ENCODE measurements around the gene NELFB. TPM values are rescaled to one million over a fixed set of nuclear protein-coding genes. Genes with fewer than 3 reads are reported as not detected.

The NELFB gene
- total RNA-seq, 1 experiment from 2014 or later, result 17.8 TPM

- Histone ChIP-seq H3K9ac (ENCODE audit: low read length) (no peak overlapping the region), H3K79me2 (ENCODE audit: low read length) (no peaks in the 10 kb centered on the region), H3K9me2 (replicated peaks; ENCODE audit: insufficient read depth, low read length) (no peaks in the 10 kb centered on the region), H3K9me3 (ENCODE audit: low read length) (no peaks in the 10 kb centered on the region), H3K27me3 (ENCODE audit: low read length) (no peaks in the 10 kb centered on the region), H3K36me3 (ENCODE audit: insufficient read depth, low read length) (no peaks in the 10 kb centered on the region), H2AFZ (ENCODE audit: low read length) (peak overlapping the region; percentile 36; the same call in 1 of the 2 replicates), H3K4me3 (ENCODE audit: low read length) (no peak overlapping the region), H3K4me2 (ENCODE audit: low read depth, low read length, poor library complexity, severe bottlenecking) (no peak overlapping the region), H3K27ac (ENCODE audit: low read length) (no peak overlapping the region), H4K20me1 (ENCODE audit: insufficient read depth, low read depth, low read length) (no peaks in the 10 kb centered on the region), H3K4me1 (ENCODE audit: low read length) (peaks cover 18% of the 10 kb centered on the region)
- no peak for DNase-seq
Observed at GRCh38 chr9:137306066-137306849, 51.1 kb downstream of the NELFB start.

GRCh38 chr9:137306850-137307254 lies 51.7 kb downstream of the NELFB start:
- Histone ChIP-seq H3K9me3 (ENCODE audit: low read length) (no peaks in the 10 kb centered on the region), H3K4me2 (ENCODE audit: low read depth, low read length, poor library complexity, severe bottlenecking) (no peak overlapping the region), H3K9me2 (replicated peaks; ENCODE audit: insufficient read depth, low read length) (no peaks in the 10 kb centered on the region), H3K4me3 (ENCODE audit: low read length) (no peak overlapping the region), H3K9ac (ENCODE audit: low read length) (no peak overlapping the region), H3K4me1 (ENCODE audit: low read length) (peaks cover 18% of the 10 kb centered on the region), H2AFZ (ENCODE audit: low read length) (no peak overlapping the region), H3K27me3 (ENCODE audit: low read length) (no peaks in the 10 kb centered on the region), H4K20me1 (ENCODE audit: insufficient read depth, low read depth, low read length) (no peaks in the 10 kb centered on the region), H3K27ac (ENCODE audit: low read length) (no peak overlapping the region), H3K36me3 (ENCODE audit: insufficient read depth, low read length) (no peaks in the 10 kb centered on the region), H3K79me2 (ENCODE audit: low read length) (no peaks in the 10 kb centered on the region)
- DNase-seq, result no peak

GRCh38 chr9:137307255-137308056 lies 52.3 kb downstream of the NELFB start:
- Histone ChIP-seq H3K36me3 (ENCODE audit: insufficient read depth, low read length) (no peaks in the 10 kb centered on the region), H3K4me3 (ENCODE audit: low read length) (no peak overlapping the region), H3K4me2 (ENCODE audit: low read depth, low read length, poor library complexity, severe bottlenecking) (no peak overlapping the region), H3K4me1 (ENCODE audit: low read length) (peaks cover 18% of the 10 kb centered on the region), H4K20me1 (ENCODE audit: insufficient read depth, low read depth, low read length) (no peaks in the 10 kb centered on the region), H3K9me2 (replicated peaks; ENCODE audit: insufficient read depth, low read length) (no peaks in the 10 kb centered on the region), H3K9me3 (ENCODE audit: low read length) (no peaks in the 10 kb centered on the region), H3K27me3 (ENCODE audit: low read length) (no peaks in the 10 kb centered on the region), H2AFZ (ENCODE audit: low read length) (no peak overlapping the region), H3K27ac (ENCODE audit: low read length) (no peak overlapping the region), H3K9ac (ENCODE audit: low read length) (no peak overlapping the region), H3K79me2 (ENCODE audit: low read length) (no peaks in the 10 kb centered on the region)
- peak; percentile 56 for DNase-seq

- H3K9me2 ChIP-seq (replicated peaks; ENCODE audit: insufficient read depth, low read length), result no peaks in the 10 kb centered on the region
- DNase-seq, result no peak
- no peak overlapping the region for H3K9ac ChIP-seq (ENCODE audit: low read length)
Observed at GRCh38 chr9:137308057-137308619, 53.0 kb downstream of the NELFB start.

GRCh38 chr9:137309368-137310188 lies 54.5 kb downstream of the NELFB start:
- DNase-seq, result no peak
- H3K9ac ChIP-seq (ENCODE audit: low read length), result no peak overlapping the region

More at GRCh38 chr9:137308057-137308619, 53.0 kb downstream of the NELFB start:
- H2AFZ ChIP-seq (ENCODE audit: low read length), result no peak overlapping the region
- H3K4me2 ChIP-seq (ENCODE audit: low read depth, low read length, poor library complexity, severe bottlenecking), result no peak overlapping the region
- H3K27me3 ChIP-seq (ENCODE audit: low read length), result no peaks in the 10 kb centered on the region
- H3K79me2 ChIP-seq (ENCODE audit: low read length), result no peaks in the 10 kb centered on the region
- no peaks in the 10 kb centered on the region for H3K36me3 ChIP-seq (ENCODE audit: insufficient read depth, low read length)
- no peaks in the 10 kb centered on the region for H3K9me3 ChIP-seq (ENCODE audit: low read length)
- no peaks in the 10 kb centered on the region for H4K20me1 ChIP-seq (ENCODE audit: insufficient read depth, low read depth, low read length)
- peaks cover 14% of the 10 kb centered on the region for H3K4me1 ChIP-seq (ENCODE audit: low read length)
- H3K4me3 ChIP-seq (ENCODE audit: low read length), result no peak overlapping the region
- H3K27ac ChIP-seq (ENCODE audit: low read length), result no peak overlapping the region

DNA sequence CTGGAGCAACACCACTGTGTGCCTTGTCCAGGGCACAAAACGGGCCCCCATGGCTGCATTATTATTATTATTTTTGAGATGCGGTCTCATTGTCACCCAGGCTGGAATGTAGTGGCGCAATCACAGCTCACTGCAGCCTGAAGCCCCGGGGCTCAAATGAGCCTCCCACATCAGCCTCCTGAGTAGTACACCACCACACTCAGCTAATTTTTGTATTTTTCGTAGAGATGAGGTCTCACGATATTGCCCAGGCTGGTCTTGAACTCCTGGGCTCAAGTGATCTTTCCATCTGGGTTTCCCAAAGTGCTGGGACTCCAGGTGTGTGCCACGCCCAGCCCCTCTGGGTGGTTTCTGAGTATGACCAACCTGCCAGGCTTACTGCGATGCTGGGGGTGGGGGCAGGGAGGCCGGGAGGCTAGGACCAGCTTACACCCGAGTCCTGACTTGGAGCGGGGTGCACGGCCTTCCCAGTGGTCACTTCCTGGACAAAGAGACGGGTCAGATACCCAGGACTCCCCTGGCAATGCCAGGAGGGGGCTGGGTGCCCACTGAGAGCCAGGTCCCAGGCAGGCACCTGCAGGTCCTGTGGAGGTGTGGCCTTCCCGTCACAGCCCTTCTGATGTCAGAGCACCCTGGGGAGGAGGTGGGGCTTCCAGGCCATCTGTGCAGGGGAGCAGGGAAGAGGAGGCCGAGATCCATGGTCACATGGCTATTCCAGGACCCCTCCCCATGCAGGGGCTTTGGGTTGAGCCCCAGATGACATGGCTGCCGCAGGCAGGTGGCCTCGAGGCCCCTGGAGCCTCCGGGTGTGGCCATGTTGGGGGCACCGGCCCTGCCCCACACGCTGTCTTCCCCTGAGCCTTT lies 55.3 kb downstream of the NELFB start:
- Histone ChIP-seq H3K4me1 (ENCODE audit: low read length) (peaks cover 11% of the 10 kb centered on the region), H3K27ac (ENCODE audit: low read length) (no peak overlapping the region), H3K4me2 (ENCODE audit: low read depth, low read length, poor library complexity, severe bottlenecking) (peak overlapping the region; percentile 7), H3K9me2 (replicated peaks; ENCODE audit: insufficient read depth, low read length) (no peaks in the 10 kb centered on the region), H3K9ac (ENCODE audit: low read length) (no peak overlapping the region), H3K36me3 (ENCODE audit: insufficient read depth, low read length) (no peaks in the 10 kb centered on the region), H3K79me2 (ENCODE audit: low read length) (no peaks in the 10 kb centered on the region), H3K4me3 (ENCODE audit: low read length) (no peak overlapping the region), H4K20me1 (ENCODE audit: insufficient read depth, low read depth, low read length) (no peaks in the 10 kb centered on the region), H3K27me3 (ENCODE audit: low read length) (no peaks in the 10 kb centered on the region), H2AFZ (ENCODE audit: low read length) (no peak overlapping the region; the same call in 1 of the 2 replicates), H3K9me3 (ENCODE audit: low read length) (no peaks in the 10 kb centered on the region)
- no peak for DNase-seq

More at GRCh38 chr9:137309368-137310188, 54.5 kb downstream of the NELFB start:
- H3K36me3 ChIP-seq (ENCODE audit: insufficient read depth, low read length), result no peaks in the 10 kb centered on the region
- no peak overlapping the region for H3K4me3 ChIP-seq (ENCODE audit: low read length)
- no peak overlapping the region for H3K4me2 ChIP-seq (ENCODE audit: low read depth, low read length, poor library complexity, severe bottlenecking)
- peaks cover 14% of the 10 kb centered on the region for H3K4me1 ChIP-seq (ENCODE audit: low read length)
- no peak overlapping the region for H2AFZ ChIP-seq (ENCODE audit: low read length)
- H3K79me2 ChIP-seq (ENCODE audit: low read length), result no peaks in the 10 kb centered on the region
- H3K27me3 ChIP-seq (ENCODE audit: low read length), result no peaks in the 10 kb centered on the region
- H3K9me2 ChIP-seq (replicated peaks; ENCODE audit: insufficient read depth, low read length), result no peaks in the 10 kb centered on the region
- H4K20me1 ChIP-seq (ENCODE audit: insufficient read depth, low read depth, low read length), result no peaks in the 10 kb centered on the region
- no peaks in the 10 kb centered on the region for H3K9me3 ChIP-seq (ENCODE audit: low read length)
- H3K27ac ChIP-seq (ENCODE audit: low read length), result no peak overlapping the region

DNA sequence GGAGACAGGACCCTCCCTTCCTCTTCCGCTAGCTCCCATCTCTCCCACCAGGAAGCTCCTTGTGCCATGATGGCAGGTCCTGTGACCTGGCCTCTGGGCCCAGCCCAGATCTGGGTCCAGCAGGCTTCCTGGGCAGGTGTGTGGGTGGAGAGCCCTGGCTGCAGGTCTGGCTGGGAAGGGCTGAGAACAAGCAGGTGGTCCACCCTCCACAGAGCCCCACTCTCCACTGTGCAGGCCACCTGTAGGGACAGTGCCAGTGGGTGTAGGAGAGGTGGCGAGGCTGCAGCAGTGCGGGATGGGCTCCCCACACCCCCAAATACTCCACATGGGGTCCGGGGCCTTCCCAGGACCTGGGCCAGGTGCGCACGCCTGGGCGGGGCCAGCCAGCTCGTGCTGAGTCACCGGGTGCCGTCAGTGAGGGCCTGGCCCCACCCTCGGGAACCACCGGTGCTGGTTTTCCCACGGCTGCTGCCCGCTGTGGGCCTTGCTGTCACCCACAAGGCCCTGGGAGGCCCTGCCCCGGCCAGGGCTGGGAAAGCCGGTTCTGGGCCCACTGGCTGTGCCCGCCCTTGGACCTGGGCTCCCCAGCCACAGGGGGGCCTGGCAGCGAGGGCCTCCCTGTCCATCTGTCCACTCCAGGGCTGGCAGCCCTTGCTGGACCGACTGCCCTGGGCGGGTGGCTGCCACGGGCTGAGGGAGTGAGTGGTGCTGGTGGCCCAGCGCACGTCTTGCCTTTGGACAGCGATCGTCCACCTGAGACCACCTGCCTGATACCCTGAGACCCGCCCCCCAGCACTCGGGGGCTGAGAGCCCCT lies 56.3 kb downstream of the NELFB start:
- no peak for DNase-seq
- no peak overlapping the region for H3K9ac ChIP-seq (ENCODE audit: low read length)
- peak overlapping the region; percentile 7 for H3K4me2 ChIP-seq (ENCODE audit: low read depth, low read length, poor library complexity, severe bottlenecking)
- no peaks in the 10 kb centered on the region for H3K9me2 ChIP-seq (replicated peaks; ENCODE audit: insufficient read depth, low read length)
- peaks cover 7% of the 10 kb centered on the region; the same call in 1 of the 2 replicates for H3K4me1 ChIP-seq (ENCODE audit: low read length)
- H4K20me1 ChIP-seq (ENCODE audit: insufficient read depth, low read depth, low read length), result no peaks in the 10 kb centered on the region
- H2AFZ ChIP-seq (ENCODE audit: low read length), result no peak overlapping the region
- H3K27me3 ChIP-seq (ENCODE audit: low read length), result no peaks in the 10 kb centered on the region
- no peaks in the 10 kb centered on the region for H3K9me3 ChIP-seq (ENCODE audit: low read length)
- no peak overlapping the region for H3K27ac ChIP-seq (ENCODE audit: low read length)
- H3K36me3 ChIP-seq (ENCODE audit: insufficient read depth, low read length), result no peaks in the 10 kb centered on the region
- no peak overlapping the region for H3K4me3 ChIP-seq (ENCODE audit: low read length)
- no peaks in the 10 kb centered on the region for H3K79me2 ChIP-seq (ENCODE audit: low read length)

Data from Karpas-422 (cell line).